ENCODE results near the gene SPATA13.

Gene SPATA13

DNA sequence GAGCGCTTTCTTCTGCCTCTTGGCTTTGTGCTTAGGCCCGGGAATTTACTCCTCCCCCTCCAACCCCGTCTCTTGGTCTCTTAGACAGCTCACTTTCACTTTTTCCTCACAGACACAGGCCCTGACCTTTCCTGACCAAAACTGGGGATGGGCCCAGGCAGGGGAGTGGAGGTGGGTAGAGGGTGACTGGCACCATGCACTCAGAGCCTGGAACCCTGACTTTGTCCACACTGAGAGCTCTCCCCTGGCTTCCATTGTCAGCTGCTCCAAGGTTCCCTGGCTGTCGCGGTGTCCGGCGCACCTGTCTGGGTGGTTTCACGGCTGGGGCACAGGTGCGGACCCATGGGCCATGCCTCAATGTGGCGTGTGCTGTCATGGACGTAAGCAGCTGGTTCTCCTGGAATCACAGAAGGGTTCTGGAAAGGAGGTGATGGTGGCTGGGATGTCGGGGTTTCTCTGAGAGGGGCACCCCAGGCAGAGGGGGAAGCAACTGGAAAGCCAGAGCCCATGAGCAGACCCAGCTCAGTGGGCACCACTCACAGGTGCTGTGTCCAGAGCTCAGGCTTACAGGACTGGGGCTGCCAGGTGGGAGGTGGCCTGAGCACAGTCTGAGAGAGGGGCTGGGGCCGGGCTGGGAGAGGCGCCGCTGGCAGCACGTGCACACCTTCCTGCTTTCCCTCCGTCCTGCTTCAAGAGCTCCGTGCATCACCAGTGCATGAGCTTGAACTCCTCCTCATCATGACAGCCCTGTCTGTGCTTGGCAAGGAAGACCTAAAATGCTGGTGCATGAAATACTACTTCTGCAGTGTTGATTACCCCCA, 120.9 kb downstream of the SPATA13 start:
- TF ChIP-seq ZNF274 (IDR thresholded peaks at IDR 0.05; ENCODE audit: low read depth, low read length) = no peak
- no peak overlapping the region for H3K4me3 ChIP-seq (ENCODE audit: low read length)

GRCh38 chr13:24282256-24282655, 121.7 kb downstream of the SPATA13 start:
- H3K4me3 ChIP-seq (ENCODE audit: low read length) = no peak overlapping the region
- no peak for TF ChIP-seq ZNF274 (IDR thresholded peaks at IDR 0.05; ENCODE audit: low read depth, low read length)

DNA sequence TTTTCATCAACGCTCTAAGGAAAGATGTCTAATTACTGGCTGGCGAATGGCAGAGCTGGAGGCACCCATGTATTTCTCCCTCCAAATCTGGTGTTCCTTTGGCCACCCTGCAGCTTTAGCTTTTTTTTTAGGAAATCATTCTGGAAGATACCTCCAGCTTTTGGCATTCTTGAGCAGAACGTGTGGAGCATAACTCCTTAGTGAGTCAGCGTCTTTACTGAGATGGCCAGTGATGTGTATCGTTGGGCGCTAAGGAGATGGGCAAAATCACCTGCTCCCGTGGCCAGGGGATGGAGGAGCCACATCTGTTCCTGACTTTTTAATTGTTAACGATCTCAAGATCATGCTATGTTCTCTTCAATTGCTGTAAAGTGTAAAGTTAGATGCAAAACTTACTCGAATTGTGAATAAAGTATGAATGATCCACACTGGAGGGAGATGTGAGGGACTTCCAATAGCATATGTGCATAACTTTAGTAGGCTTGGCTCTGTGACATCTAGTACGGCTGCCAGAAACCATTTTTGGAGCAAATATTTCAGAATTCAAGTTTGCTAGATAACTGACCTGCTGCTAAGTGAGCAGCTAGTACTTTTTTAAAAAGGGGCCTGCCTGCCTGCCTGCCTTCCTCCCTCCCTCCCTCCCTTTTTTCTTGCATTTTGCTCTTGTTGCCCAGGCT, 124.5 kb downstream of the SPATA13 start:
- TF ChIP-seq ZNF274 (IDR thresholded peaks at IDR 0.05; ENCODE audit: low read depth, low read length) = no peak
- H3K4me3 ChIP-seq (ENCODE audit: low read length) = no peak overlapping the region

- H3K4me3 ChIP-seq (ENCODE audit: low read length) = no peak overlapping the region
- no peak for TF ChIP-seq ZNF274 (IDR thresholded peaks at IDR 0.05; ENCODE audit: low read depth, low read length)
Observed at GRCh38 chr13:24286624-24287023, 126.1 kb downstream of the SPATA13 start.

DNA sequence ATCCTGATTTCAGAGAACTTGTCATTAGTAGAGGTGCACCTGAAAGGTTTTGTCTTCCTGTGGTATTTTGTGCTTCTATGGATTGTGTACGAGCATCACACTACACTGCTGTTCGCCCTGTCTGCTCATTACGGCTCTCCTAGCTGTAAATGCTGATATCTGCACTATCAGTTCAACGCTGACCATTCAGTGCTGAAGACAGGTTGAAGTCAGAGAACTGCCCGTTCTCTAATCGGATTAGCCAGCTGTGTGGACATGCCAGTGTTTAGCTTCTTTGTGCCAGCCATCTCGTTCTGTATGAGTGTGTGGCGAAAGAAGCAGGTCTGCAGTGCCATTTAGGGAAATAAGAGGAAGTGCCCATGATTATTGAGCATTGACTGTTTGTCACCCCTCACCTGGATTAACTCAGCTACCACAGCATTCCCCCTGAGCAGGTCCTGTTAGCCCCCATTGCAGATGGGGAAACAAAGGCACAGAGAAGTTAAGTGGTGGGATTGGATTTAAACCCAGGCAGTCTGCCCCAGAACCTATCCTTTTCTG, 127.3 kb downstream of the SPATA13 start:
- H3K4me3 ChIP-seq (ENCODE audit: low read length) = no peak overlapping the region
- no peak for TF ChIP-seq ZNF274 (IDR thresholded peaks at IDR 0.05; ENCODE audit: low read depth, low read length)

GRCh38 chr13:24288870-24289269, 128.3 kb downstream of the SPATA13 start:
- H3K4me3 ChIP-seq (ENCODE audit: low read length) = no peak overlapping the region
- TF ChIP-seq ZNF274 (IDR thresholded peaks at IDR 0.05; ENCODE audit: low read depth, low read length) = no peak

DNA sequence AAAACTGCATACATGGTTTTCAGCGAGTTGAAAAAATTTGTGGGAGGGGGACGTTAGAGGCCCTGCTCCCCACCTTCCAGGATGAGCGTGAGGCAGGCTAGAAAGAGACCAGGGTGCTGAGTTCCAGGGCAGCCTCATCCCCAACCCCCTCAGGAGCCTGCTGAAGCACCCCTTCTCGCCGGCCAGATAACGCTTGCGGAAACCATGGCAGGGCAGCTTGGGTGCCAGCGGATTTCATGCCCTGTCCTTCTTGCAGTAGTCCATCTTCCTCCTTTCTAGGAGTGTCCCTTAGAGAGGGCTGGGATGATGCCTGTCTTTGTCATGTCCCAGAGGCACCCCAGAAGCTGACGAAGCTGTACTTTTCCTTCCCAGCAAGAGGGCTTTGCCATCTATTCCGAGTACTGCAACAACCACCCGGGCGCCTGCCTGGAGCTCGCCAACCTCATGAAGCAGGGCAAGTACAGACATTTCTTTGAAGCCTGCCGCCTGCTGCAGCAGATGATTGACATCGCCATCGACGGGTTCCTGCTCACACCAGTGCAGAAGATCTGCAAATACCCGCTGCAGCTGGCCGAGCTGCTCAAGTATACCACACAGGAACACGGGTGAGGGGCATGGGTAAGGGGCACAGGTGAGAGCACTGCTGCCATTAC, 129.9 kb downstream of the SPATA13 start:
- no peak overlapping the region for H3K4me3 ChIP-seq (ENCODE audit: low read length)
- no peak for TF ChIP-seq ZNF274 (IDR thresholded peaks at IDR 0.05; ENCODE audit: low read depth, low read length)

- TF ChIP-seq ZNF274 (IDR thresholded peaks at IDR 0.05; ENCODE audit: low read depth, low read length) = no peak
- no peak overlapping the region for H3K4me3 ChIP-seq (ENCODE audit: low read length)
Observed at GRCh38 chr13:24292481-24292880, 132.0 kb downstream of the SPATA13 start.

DNA sequence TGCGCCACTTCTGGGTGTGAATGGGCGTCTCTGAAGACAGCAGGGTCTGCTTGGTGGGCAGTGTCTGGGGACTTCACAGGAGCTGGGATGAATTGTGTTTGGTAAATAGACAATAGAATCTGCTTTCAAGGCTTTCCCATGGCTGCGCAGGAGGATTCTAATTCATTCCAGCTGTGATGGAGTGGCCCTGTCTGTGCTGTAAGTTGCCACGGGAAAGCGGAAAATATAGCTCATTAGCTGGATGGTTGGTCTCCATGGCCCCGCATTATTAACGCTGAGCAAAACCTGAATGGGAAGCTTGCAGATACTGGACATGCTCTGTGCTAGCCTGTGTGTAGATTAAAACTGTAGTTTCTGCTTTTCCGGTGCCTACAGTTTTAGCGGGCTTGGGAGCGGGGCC, 133.2 kb downstream of the SPATA13 start:
- H3K4me3 ChIP-seq (ENCODE audit: low read length) = no peak overlapping the region
- TF ChIP-seq ZNF274 (IDR thresholded peaks at IDR 0.05; ENCODE audit: low read depth, low read length) = no peak

- H3K4me3 ChIP-seq (ENCODE audit: low read length) = no peak overlapping the region
- TF ChIP-seq ZNF274 (IDR thresholded peaks at IDR 0.05; ENCODE audit: low read depth, low read length) = no peak
Observed at GRCh38 chr13:24299488-24300114, 139.1 kb downstream of the SPATA13 start.

- TF ChIP-seq ZNF274 (IDR thresholded peaks at IDR 0.05; ENCODE audit: low read depth, low read length) = no peak
- no peak overlapping the region for H3K4me3 ChIP-seq (ENCODE audit: low read length)
Observed at GRCh38 chr13:24301434-24301833, 140.9 kb downstream of the SPATA13 start.

- no peak overlapping the region for H3K4me3 ChIP-seq (ENCODE audit: low read length)
- TF ChIP-seq ZNF274 (IDR thresholded peaks at IDR 0.05; ENCODE audit: low read depth, low read length) = no peak
Observed at GRCh38 chr13:24301911-24302310, 141.4 kb downstream of the SPATA13 start.

GRCh38 chr13:24304620-24305019, 144.1 kb downstream of the SPATA13 start:
- H3K4me3 ChIP-seq (ENCODE audit: low read length) = no peak overlapping the region
- no peak for TF ChIP-seq ZNF274 (IDR thresholded peaks at IDR 0.05; ENCODE audit: low read depth, low read length)

- no peak overlapping the region for H3K4me3 ChIP-seq (ENCODE audit: low read length)
- no peak for TF ChIP-seq ZNF274 (IDR thresholded peaks at IDR 0.05; ENCODE audit: low read depth, low read length)
Observed at GRCh38 chr13:24306632-24307031, 146.1 kb downstream of the SPATA13 start.
